Erythroblast (primary cell): Measurements from ENCODE around the gene PCDHGC5.

Experiments
- DNase-seq, 2 experiments: peaks; one replicate each; lab custom pipeline; 2025; lab: John Stamatoyannopoulos, UW
- GATA1 ChIP-seq: IDR thresholded peaks from 2 replicates; pipeline ENCODE4 v1.6.1; 2011; ENCODE audit warnings: low read depth, mild to moderate bottlenecking, control low read depth, low read length, moderate library complexity
- POLR2A ChIP-seq: IDR thresholded peaks from 2 replicates; pipeline ENCODE4 v1.6.1; 2011; ENCODE audit warnings: mild to moderate bottlenecking, low read length

PCDHGC5 gene

GRCh38 chr5:141523991-141524390 lies 35.1 kb downstream of the PCDHGC5 start:
- DNase-seq = no peak
- no peak for TF ChIP-seq POLR2A
- no peak for TF ChIP-seq GATA1

- TF ChIP-seq GATA1 (no peak), POLR2A (no peak)
- peak; percentile 72 to 83 for DNase-seq
These were observed 36.0 kb downstream of the PCDHGC5 start for GRCh38 chr5:141524604-141525597.

- TF ChIP-seq GATA1 (no peak), POLR2A (no peak)
- DNase-seq = no peak
These were observed 36.8 kb downstream of the PCDHGC5 start for GRCh38 chr5:141525653-141526052.

- no peak for DNase-seq
- TF ChIP-seq POLR2A (no peak), GATA1 (no peak)
These were observed 38.5 kb downstream of the PCDHGC5 start for GRCh38 chr5:141527426-141527825.

- no peak for DNase-seq
- TF ChIP-seq GATA1 (no peak), POLR2A (no peak)
These were observed 39.6 kb downstream of the PCDHGC5 start for GRCh38 chr5:141528291-141528984.

- DNase-seq = no peak
- TF ChIP-seq POLR2A (no peak), GATA1 (no peak)
These were observed 40.1 kb downstream of the PCDHGC5 start for GRCh38 chr5:141529002-141529401.

GRCh38 chr5:141529873-141530272 lies 41.0 kb downstream of the PCDHGC5 start:
- no peak for DNase-seq
- TF ChIP-seq POLR2A = no peak
- TF ChIP-seq GATA1 = no peak

GRCh38 chr5:141532726-141533125 lies 43.8 kb downstream of the PCDHGC5 start:
- DNase-seq = no peak
- TF ChIP-seq POLR2A = no peak

- no peak for DNase-seq
- no peak for TF ChIP-seq POLR2A
- TF ChIP-seq GATA1 = no peak
These were observed 45.0 kb downstream of the PCDHGC5 start for GRCh38 chr5:141533897-141534296.

- no peak for TF ChIP-seq GATA1
- TF ChIP-seq POLR2A = no peak
- no peak for DNase-seq
These were observed 45.8 kb downstream of the PCDHGC5 start for GRCh38 chr5:141534492-141535213.
